ENCODE results near the gene CXCR1. TPM values are rescaled to one million over a fixed set of nuclear protein-coding genes. Genes with fewer than 3 reads are reported as not detected.
"Not testable (repeated sequence)": the region's sequence is repeated elsewhere in the genome, so short reads cannot be mapped to it uniquely, and the experiment has no call there.

CXCR1 gene
- total RNA-seq, 1 donor from 2014 or later: under 0.01 TPM

- not testable (repeated sequence) for FAIRE-seq; DNase-seq (ENCODE audit: low spot score in 2 of 2)
Observed at GRCh38 chr2:218121789-218122188, 45.0 kb downstream of the CXCR1 start.

Other genes starting within 250 kb of the CXCR1 start
- 3.7 TPM for gene TNS1, start 164.0 kb downstream of the CXCR1 start, total RNA-seq
- gene RUFY4, start 97.7 kb downstream of the CXCR1 start, total RNA-seq: not detected
- under 0.01 TPM for gene CXCR2, start 40.9 kb downstream of the CXCR1 start, total RNA-seq
- 139 TPM for gene ARPC2, start 50.2 kb upstream of the CXCR1 start, total RNA-seq
- gene GPBAR1, start 94.1 kb upstream of the CXCR1 start, total RNA-seq: not detected
- 98.2 TPM for gene AAMP, start 103.2 kb upstream of the CXCR1 start, total RNA-seq
- gene PNKD, start 103.6 kb upstream of the CXCR1 start, total RNA-seq: 15.1 TPM
- 9.4 TPM for gene TMBIM1, start 125.5 kb upstream of the CXCR1 start, total RNA-seq
- not detected for gene CATIP, start 189.9 kb upstream of the CXCR1 start, total RNA-seq
- gene SLC11A1, start 215.3 kb upstream of the CXCR1 start, total RNA-seq: 0.82 TPM
- gene CTDSP1, start 232.9 kb upstream of the CXCR1 start, total RNA-seq: 7.7 TPM